AML-193 (cell line): ENCODE data around the gene HECTD4.
"Not testable (repeated sequence)": the region's sequence is repeated elsewhere in the genome, so short reads cannot be mapped to it uniquely, and the experiment has no call there.

Source experiments
- DNase-seq, 2 experiments: peaks; one replicate each; lab custom pipeline; 2025; lab: John Stamatoyannopoulos, UW

The HECTD4 gene

GRCh38 chr12:112266473-112266872, 115.8 kb downstream of the HECTD4 start:
- no peak for DNase-seq

- DNase-seq: no peak
Observed at GRCh38 chr12:112261559-112261958, 120.7 kb downstream of the HECTD4 start.

GRCh38 chr12:112258926-112259325, 123.3 kb downstream of the HECTD4 start:
- DNase-seq: no peak

DNA sequence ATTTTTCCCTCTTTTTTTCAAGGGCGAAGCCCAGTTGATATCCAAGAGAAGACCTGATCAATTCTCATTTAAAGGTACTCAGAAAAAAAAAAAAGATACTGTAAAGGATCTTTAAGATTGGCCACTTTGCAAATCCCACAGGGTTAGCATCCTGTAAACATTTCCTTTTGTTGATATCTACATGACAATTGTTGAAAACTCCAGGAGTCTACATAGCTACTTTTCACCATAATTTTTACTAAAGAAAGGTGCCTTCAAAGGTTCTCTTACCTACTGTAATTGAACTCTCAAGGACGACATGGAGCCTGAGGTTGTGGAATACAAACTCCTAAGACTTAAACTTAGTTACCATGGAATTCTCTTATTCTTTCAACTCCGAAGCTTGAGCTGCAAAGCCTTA, 125.5 kb downstream of the HECTD4 start:
- no peak for DNase-seq

GRCh38 chr12:112252184-112252583, 130.0 kb downstream of the HECTD4 start:
- no peak for DNase-seq

- not testable (repeated sequence) for DNase-seq
Observed at GRCh38 chr12:112244902-112245301, 137.3 kb downstream of the HECTD4 start.

DNA sequence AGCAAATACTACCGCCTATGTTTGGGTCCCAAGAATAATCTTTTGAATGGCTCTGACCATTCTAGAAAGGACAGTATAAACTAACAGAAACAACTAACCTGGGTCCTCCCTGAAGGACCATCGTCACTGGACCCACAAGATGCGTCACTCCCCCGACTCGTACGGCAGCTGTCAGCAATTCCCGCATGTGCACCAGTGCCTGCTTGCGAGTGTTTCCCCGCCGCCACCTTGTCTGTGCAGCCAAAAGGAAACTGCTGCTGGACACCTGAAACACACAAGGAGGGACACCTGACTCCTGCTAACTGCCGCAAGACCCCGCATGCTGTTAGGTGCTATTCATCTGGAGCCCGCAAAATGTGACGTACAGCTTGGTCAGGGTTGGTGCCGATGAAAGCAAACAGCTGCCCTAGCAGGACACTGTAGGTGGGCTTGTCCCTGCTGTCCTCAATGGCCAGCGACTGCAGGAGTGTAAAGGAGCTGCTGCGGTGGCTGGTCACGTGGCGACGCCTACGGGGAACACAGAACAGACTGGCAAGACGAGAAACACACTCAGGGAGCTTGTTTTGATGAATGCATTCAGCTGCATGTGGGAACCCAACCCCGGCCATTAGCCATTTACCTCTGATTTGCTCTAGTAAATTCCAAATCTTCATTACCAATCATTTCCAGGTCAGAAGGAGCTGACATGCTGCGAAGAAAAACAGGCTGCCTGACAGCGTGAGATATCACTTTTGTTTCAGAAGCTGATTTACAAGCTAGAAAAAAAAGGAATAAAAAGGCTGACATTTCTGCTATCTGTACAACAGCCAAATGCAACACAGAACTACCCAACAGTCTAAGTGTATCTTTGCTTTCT, 138.7 kb downstream of the HECTD4 start:
- DNase-seq: no peak

GRCh38 chr12:112241176-112241575, 141.1 kb downstream of the HECTD4 start:
- no peak for DNase-seq

DNA sequence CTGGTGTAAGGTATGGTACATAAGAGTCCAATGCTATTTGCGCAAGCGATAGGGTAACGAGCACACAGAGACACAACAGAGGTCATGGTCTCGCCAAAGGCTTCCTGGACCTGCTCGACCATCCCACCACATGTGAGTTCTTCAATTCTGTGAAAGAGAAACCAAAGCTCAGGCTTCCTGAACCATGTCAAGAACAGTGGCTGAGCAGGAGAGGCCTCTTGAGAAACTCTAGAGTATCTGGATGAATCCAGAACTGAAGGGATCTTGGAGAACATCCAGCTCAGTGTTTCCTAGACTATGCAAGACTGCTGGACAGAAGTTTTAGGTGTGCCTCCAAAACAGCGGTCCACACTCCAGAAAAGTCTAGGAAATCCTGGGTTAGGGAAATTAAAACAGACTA, 142.3 kb downstream of the HECTD4 start:
- DNase-seq: no peak

- no peak for DNase-seq
Observed at GRCh38 chr12:112239020-112239419, 143.2 kb downstream of the HECTD4 start.

- DNase-seq: no peak
Observed at GRCh38 chr12:112238441-112238840, 143.8 kb downstream of the HECTD4 start.

- no peak for DNase-seq
Observed at GRCh38 chr12:112236786-112237185, 145.4 kb downstream of the HECTD4 start.

GRCh38 chr12:112236386-112236785, 145.8 kb downstream of the HECTD4 start:
- no peak for DNase-seq

DNA sequence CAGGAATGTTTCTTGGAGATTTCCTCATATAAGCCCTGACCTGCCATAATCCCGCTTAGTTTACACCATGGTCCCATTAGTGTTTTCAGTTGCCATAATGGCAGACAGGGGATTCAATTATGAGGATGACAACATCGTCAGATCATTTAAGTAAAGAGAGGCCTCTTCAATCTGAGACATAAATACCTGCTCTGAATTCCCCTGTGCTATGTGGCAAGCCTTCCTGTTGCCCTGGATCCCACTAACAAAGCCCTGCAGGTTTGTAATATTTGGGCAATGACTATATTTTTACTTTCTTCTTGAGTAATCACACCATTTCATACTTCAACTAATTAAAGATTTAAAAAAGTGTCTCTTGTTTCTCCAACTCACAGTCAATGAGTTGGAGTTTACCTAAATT, 147.9 kb downstream of the HECTD4 start:
- DNase-seq: no peak

- DNase-seq: no peak
Observed at GRCh38 chr12:112233242-112233641, 149.0 kb downstream of the HECTD4 start.

DNA sequence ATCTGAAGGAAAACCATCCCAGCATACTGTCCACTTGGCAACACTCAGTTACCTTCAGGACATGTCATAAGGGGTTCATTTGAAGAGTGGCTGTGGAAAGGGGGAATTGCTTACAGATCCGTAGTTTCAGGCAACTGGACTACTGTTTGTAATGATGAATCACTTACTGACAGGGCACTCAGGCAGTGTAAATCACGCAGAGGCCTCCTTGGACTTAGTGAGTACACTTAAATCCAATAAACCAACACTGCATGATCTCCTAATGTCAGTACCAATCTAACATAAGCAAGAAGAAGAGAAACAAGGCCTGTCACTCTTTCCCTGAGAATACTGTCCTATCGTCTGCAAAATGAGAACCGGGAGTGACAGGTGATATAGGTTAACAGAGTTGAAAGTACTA, 152.1 kb downstream of the HECTD4 start:
- DNase-seq: no peak

GRCh38 chr12:112226768-112227167, 155.5 kb downstream of the HECTD4 start:
- no peak for DNase-seq

GRCh38 chr12:112220628-112221027, 161.6 kb downstream of the HECTD4 start:
- not testable (repeated sequence) for DNase-seq

DNA sequence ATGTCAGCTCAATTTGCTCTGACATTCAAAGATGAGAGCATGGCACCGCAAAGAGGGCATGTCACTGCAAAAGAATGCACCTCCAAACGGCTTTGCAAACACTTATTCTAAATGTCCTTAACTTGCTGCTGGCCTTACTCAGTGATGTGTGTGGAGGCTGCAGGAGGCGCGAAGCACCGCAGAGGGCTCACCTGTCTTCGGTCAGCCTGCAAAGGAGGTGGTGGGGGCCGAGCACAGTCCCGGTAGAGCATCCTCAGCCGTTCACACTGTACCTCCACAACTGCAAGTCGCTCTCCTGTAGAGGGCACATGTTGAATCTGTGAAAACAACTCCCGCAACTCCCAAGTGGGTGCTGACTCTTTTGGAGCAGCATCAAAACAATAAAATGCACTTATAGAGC, 163.0 kb downstream of the HECTD4 start:
- DNase-seq: no peak

DNA sequence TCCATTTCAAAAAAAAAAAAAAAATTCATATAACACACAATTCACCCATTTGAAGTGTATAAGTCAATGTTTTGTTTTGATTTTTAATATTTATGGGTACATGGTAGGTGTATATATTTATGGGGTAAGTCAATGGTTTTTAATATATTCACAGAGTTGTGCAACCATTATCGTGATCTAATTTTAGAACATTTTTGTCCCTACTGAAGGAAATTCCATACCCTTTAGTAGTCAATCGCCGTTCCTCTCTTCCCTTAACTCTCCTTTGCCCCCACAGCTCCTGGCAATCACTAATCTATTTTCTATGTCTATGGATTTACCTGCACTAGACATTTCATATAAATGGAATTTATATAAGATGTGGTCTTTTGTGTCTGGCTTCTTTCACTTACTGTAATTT, 164.1 kb downstream of the HECTD4 start:
- DNase-seq: no peak

GRCh38 chr12:112217647-112218046, 164.6 kb downstream of the HECTD4 start:
- no peak for DNase-seq

- no peak for DNase-seq
Observed at GRCh38 chr12:112216223-112216622, 166.0 kb downstream of the HECTD4 start.

DNA sequence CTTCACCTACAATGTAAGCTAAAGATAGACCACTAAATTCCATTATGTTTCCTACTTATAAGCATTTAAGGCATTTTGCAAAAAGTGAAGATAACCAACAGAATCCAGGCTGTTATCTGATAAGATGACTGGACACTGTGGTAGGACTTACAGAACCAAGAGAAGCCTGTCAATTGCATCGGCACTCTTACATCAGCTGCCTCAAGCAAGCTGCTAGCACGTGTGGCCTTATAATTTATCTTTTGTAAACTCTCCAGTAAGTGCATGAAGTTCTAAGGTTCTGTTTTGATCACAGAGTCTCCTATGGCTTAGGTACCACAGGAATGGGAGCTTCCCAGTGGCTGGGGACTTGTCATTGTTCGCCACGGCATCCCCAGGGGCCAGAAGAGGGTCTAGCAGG, 168.2 kb downstream of the HECTD4 start:
- no peak for DNase-seq

DNA sequence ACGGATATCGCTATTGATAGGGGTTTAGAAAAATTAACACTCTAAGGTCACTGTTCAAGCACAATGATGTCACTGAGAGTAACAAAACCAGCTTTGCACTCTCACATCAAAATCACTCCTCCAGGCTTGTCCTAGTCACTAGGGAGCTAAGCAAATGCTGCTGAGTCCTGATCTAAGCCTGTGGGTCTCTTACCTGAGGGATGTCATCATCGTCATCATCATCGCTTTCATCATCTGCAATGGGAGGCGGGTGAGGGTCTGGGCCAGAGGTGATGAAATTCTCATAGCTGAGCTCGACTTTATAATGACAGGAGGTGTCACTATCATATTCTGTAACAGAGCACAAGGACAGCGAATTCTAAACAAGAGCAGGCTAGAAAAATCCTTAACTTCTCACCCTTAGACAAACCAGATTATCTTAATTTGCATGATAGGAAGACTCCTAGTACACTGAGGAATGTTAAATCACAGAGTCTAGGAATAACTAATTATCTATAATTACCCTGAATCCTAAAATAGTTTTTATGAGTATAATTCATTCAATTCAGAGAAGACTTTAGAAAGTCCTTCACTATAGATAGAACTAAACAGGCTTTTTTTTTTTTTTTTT, 173.8 kb downstream of the HECTD4 start:
- no peak for DNase-seq
